ENCODE measurements around the gene ZNF618. TPM values are rescaled to one million over a fixed set of nuclear protein-coding genes. Genes with fewer than 3 reads are reported as not detected.

Gene ZNF618
- total and polyA plus RNA-seq, 5 experiments from 2014 or later: 0.47 to 1.1 (median 0.69) TPM

DNA sequence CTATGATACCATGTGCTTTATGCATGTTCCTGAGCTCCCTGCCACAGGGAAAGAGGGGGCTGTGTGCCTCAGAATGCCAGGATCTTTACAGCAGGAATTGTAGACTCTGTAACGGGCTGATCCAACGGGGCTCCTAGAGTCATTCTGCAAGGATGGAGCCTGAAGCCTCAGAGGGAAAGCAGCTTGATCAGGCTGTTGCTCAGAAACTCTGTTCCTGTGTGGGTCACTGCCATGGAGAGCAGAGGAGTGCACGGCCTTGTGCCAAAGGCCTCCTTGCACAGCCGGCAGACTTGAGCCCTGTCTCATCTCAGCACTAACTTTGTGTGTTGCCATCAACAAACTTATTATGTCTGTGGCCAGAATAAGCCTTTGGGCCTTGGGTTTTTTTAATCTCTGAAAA, 150.2 kb downstream of the ZNF618 start:
- H3K9me3 Mint-ChIP-seq: peaks cover 14 to 39% (median 27%) of the 10 kb centered on the region in 9 donors
- H3K27ac Mint-ChIP-seq: no peak overlapping the region
- H3K36me3 Mint-ChIP-seq: peaks cover 13 to 41% (median 17%) of the 10 kb centered on the region in 3 donors
- ATAC-seq: no peak
- peaks cover 0 to 8% (median 0%) of the 10 kb centered on the region in 5 donors for H3K27me3 Mint-ChIP-seq
- POLR2A ChIA-PET: no interaction called here
- H3K4me3 Mint-ChIP-seq: no peak overlapping the region
- DNase-seq: peak in 1 of 10 donors; percentile 19
- no peaks in the 10 kb centered on the region for H3K4me1 Mint-ChIP-seq

DNA sequence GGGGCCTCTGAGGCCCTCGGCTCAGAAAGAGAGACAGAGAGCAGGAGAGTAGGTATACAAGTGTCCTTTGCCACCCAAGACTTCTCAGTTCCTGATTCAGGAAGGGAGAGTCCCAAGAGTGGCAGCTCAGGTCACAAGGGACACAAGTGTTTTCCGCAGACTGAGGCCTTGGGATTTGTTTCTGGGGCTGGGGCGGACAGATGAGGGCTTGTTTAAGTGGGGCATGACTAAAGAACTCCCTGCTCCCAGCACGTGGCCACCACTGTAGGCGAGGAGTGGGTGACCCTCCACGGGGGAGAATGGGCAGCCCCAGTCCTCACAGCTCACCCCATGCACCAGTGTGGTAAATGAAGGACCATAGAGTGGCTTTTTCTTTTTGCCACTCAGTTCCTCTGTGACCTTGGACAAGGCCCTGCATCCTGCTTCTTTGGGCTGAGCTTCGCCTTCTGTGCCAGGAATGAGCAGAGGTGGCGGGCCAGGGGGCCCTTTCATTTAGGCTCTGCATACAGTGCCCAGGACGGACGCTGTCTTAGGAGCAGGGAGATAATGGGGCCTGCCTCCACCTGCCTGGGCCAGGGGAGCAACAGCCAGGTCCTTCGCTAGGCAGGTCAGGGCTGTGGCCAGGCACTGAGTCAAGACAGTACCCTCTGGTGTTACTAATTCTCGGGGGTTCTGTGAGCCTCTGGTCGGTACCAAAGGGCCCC, 151.2 kb downstream of the ZNF618 start:
- peaks cover 11 to 36% (median 17%) of the 10 kb centered on the region in 3 donors for H3K36me3 Mint-ChIP-seq
- no peak overlapping the region for H3K4me3 Mint-ChIP-seq
- ATAC-seq (no peak), DNase-seq (peak in 1 of 10 donors; percentile 56)
- peaks cover 14 to 33% (median 27%) of the 10 kb centered on the region in 9 donors for H3K9me3 Mint-ChIP-seq
- POLR2A ChIA-PET: no interaction called here
- peaks cover 0 to 8% (median 0%) of the 10 kb centered on the region in 5 donors for H3K27me3 Mint-ChIP-seq
- H3K27ac Mint-ChIP-seq: no peak overlapping the region
- no peaks in the 10 kb centered on the region for H3K4me1 Mint-ChIP-seq

DNA sequence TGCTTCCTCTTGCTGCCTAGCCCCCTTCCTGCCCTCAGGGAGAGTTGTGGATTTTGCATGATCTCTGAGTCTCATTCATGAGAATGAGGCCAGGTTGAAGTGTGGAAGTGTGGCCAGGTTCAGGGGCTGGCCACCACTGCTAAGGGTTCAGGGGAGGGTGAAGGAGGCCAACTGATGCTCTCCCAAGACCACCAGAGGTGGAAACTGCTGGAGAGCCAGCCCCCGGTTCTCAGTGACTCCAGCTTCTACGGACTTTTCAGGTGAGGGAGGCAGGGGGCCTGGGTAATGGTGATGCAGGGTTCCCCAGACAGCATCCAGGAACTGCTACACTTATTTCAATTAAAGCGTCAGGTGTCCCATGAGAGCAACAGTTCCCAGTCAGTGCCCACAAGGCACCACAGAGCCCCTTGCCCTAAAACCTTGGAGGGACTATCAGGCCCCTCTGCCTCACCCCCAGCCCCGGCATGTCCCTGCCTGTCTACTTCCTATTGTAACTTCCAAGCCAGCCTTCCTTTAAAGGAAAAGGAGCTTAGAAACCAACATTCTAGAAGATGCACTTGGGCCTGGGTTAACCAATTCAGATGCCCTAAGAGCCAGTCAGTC, 151.9 kb downstream of the ZNF618 start:
- H3K36me3 Mint-ChIP-seq: peaks cover 8 to 29% (median 17%) of the 10 kb centered on the region in 3 donors
- ATAC-seq (no peak), DNase-seq (no peak)
- peaks cover 0 to 8% (median 0%) of the 10 kb centered on the region in 5 donors for H3K27me3 Mint-ChIP-seq
- H3K4me3 Mint-ChIP-seq: no peak overlapping the region
- peaks cover 9 to 27% (median 21%) of the 10 kb centered on the region in 9 donors for H3K9me3 Mint-ChIP-seq
- POLR2A ChIA-PET: no interaction called here
- no peak overlapping the region for H3K27ac Mint-ChIP-seq
- H3K4me1 Mint-ChIP-seq: no peaks in the 10 kb centered on the region

DNA sequence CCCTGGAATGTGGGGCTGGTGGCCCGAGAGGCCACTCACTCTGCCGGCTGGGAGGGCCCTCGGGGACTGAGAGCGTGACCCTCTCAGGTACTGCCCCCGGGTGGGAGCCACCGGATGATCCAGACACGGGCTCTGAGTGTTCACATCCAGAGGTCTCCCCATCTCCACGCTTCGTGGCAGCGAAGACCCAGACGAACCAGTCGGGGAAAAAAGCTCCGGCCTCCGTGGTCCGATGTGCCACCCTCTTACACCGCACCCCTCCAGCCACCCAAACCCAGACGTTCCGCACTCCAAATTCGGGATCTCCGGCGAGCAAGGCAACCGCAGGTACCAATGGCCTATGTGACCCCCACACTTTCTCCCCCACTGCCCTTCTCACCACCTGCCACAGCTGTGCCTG, 152.5 kb downstream of the ZNF618 start:
- no peak for DNase-seq
- peaks cover 7 to 23% (median 17%) of the 10 kb centered on the region in 3 donors for H3K36me3 Mint-ChIP-seq
- no peak for ATAC-seq
- POLR2A ChIA-PET: no interaction called here
- peaks cover 0 to 8% (median 0%) of the 10 kb centered on the region in 5 donors for H3K27me3 Mint-ChIP-seq
- H3K27ac Mint-ChIP-seq: no peak overlapping the region
- H3K9me3 Mint-ChIP-seq: peaks cover 9 to 21% (median 17%) of the 10 kb centered on the region in 9 donors
- H3K4me1 Mint-ChIP-seq: no peaks in the 10 kb centered on the region
- H3K4me3 Mint-ChIP-seq: no peak overlapping the region

DNA sequence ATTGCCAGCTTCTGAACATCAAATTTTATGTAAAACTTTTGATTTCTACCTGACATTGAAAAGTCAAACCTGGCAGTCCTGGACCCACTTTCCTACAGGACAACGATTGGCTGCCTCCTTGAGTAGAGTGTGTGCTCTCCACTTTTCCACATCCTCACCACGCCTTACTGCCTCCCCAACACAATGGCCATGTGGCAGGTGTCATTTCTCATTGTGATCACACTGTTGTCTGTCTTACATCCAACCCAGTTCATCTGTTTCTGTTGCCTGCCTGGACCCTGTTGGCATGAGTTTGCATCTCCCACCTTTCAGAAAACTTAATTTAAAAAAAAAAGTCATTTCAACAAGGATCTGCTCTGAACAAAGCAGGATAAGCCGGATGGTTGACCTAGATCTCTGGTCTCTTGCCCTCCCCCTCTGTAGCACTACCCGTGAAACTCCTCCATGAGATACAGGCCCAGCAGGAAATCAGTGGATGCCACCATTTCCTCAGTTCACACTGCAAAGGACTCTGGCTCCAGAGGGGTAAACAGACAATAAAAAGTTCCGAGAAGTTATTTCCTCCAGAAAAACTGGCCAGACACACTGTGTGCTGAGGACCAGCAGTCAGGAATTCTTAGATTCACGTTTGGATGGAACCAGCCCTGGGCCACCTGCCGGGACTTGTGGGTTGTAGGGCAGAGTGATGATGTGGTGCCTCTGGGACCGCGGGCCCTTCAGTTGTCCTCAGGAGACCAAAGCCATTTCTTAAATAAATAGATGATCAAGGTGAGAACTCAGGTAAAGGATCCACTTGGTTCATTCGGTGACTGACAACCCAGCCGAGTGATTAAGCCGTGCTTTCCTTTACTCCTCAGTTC, 153.4 kb downstream of the ZNF618 start:
- H3K4me1 Mint-ChIP-seq: no peaks in the 10 kb centered on the region
- H3K9me3 Mint-ChIP-seq: peaks cover 2 to 12% (median 8%) of the 10 kb centered on the region in 9 donors
- no peak overlapping the region for H3K27ac Mint-ChIP-seq
- POLR2A ChIA-PET: no interaction called here
- H3K36me3 Mint-ChIP-seq: peaks cover 3 to 15% (median 14%) of the 10 kb centered on the region in 3 donors
- H3K4me3 Mint-ChIP-seq: no peak overlapping the region
- H3K27me3 Mint-ChIP-seq: peaks cover 0 to 5% (median 0%) of the 10 kb centered on the region in 5 donors
- DNase-seq: no peak
- ATAC-seq: no peak

DNA sequence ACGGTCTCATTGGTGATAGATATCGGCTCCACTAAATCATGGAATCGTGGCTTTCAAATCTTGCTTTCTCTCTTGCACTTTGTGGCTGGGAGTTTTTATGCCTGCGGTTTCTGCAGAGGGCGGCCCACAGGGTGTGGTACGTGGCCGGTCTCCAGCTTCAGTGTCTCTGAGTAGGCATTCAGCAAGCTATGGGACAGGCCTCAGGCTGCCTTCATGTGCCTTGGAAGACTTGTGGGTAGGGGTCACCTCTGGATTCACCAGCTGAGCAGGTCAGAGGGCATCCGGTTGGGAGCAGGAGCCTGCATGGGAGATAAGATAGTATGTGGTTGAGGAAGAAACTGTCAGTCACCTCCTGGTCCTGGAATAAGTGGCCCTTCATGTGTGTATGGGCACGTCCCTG, 154.3 kb downstream of the ZNF618 start:
- peaks cover 0 to 5% (median 0%) of the 10 kb centered on the region in 5 donors for H3K27me3 Mint-ChIP-seq
- peaks cover 0 to 5% (median 2%) of the 10 kb centered on the region in 9 donors for H3K9me3 Mint-ChIP-seq
- H3K27ac Mint-ChIP-seq: no peak overlapping the region
- POLR2A ChIA-PET: no interaction called here
- H3K36me3 Mint-ChIP-seq: peaks cover 0 to 9% (median 7%) of the 10 kb centered on the region in 3 donors
- ATAC-seq (no peak), DNase-seq (no peak)
- no peaks in the 10 kb centered on the region for H3K4me1 Mint-ChIP-seq
- no peak overlapping the region for H3K4me3 Mint-ChIP-seq

DNA sequence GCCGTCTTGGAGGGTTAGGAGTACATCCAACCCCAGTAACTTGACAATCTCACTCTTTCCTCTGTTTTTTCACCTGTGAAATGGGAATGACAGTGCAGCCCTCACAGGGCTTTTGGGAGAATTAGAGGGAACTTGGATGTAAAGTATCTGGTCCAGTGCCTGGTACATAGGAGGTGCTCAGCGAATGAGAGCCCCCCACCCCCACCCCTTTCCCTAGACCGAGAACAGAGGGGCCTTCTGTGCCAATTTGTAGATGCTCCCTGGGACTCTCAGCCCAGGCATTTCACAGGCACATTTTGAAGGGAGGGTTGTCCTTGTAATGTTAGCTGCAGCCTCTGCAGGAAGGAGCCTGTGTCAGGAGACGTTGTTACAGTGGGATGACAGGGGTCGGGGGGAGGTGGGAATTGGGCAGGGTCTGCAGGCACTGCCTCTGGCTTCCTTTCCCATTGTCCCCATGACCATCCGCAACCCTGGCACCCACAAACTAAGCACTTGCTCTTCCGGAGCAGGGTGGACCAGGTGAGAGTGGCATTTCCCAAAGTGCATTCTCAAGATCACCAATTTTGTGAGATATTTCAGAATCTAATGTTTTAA, 155.0 kb downstream of the ZNF618 start:
- Mint-ChIP-seq H3K27ac (no peak overlapping the region), H3K4me1 (peaks cover 0 to 2% (median 0%) of the 10 kb centered on the region in 4 donors), H3K4me3 (no peak overlapping the region), H3K36me3 (peaks cover 0 to 6% (median 0%) of the 10 kb centered on the region in 3 donors), H3K9me3 (no peaks in the 10 kb centered on the region), H3K27me3 (peaks cover 0 to 4% (median 0%) of the 10 kb centered on the region in 5 donors)
- ATAC-seq (no peak), DNase-seq (no peak)
- POLR2A ChIA-PET: no interaction called here

DNA sequence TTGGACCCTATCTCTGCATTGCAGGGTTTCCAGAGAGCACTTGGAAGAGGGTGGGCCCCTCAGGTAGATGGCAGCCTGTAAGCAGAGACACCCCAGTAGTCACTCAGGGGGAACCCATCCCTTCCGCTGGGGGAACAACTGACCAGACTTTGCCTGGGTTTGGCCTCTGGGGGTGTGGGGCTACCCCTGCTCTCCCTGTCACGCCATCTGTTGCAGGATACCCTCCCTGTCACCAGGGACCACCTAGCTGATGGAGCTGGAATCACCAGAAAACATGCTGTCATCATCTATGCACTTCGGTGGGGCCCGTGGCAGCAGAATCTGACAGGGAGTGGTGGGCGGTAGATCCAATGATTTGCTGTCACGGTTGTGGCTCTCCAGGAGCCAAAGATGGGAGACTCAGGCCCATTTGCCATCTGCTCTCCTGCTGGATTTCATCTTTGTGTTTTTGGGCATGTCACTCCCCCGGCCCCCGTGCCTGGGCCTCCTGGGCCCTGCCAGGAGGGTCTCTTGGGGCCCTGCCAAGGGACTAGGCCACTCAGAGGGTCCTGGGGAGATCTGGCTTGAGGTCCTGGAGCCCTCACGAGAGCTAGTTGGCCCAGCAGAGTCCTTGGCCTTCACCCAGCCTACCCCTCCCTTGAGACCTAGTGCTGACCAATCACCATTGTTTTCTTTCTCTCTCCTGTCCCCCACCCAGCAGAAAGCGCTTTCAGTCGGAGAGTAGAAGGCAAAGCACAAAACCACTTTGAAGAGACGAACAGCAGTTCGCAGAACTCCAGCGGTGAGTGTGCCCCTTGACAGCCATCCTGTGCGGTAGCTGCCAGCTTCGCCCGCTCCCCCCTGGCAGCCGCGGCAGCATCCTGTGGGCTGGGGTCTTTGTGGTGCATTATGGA, 156.1 kb downstream of the ZNF618 start:
- Mint-ChIP-seq H3K27me3 (peaks cover 0 to 3% (median 0%) of the 10 kb centered on the region in 5 donors), H3K27ac (no peak overlapping the region), H3K4me3 (no peak overlapping the region), H3K36me3 (peaks cover 0 to 8% (median 2%) of the 10 kb centered on the region in 3 donors), H3K9me3 (no peaks in the 10 kb centered on the region), H3K4me1 (peaks cover 0 to 2% (median 0%) of the 10 kb centered on the region in 4 donors)
- ATAC-seq (no peak), DNase-seq (no peak)
- POLR2A ChIA-PET: no interaction called here

DNA sequence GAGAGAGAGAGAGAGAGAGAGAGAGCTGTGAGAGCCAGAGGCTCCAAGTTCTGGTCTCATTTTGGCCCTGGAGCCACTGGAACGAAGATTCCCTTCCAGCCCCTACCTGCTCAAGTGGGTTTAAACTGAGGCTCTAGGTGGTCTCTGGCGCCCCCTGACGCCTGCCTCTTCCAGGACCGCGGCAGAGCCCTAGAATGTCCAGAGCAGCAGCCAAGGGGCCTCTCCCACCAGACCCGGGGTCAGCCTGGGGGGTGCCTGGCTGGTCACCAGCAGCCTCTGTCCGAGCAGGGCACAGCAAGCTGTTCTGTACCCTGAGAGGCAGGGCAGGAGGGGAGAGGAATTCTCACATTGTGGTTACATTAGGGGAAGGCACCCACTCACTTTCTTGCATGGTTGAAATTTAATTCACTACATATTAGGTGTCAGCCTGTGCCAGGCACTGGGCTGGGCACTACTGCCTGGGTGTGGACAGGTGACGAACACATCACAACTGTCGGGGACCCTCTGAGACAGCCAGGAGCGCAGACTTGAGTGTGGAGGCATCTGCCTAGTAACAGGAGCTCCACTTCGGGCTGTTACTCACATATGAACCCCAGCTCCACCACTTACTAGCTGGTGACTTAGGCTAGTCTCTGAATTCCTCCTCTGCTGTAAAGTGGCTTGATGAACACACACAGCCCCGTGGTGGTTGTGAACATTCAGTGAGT, 157.4 kb downstream of the ZNF618 start:
- Mint-ChIP-seq H3K27me3 (peaks cover 0 to 3% (median 0%) of the 10 kb centered on the region in 5 donors), H3K4me1 (peaks cover 0 to 2% (median 0%) of the 10 kb centered on the region in 4 donors), H3K4me3 (no peak overlapping the region), H3K9me3 (no peaks in the 10 kb centered on the region), H3K36me3 (peaks cover 0 to 8% (median 3%) of the 10 kb centered on the region in 3 donors), H3K27ac (no peak overlapping the region)
- no peak for ATAC-seq
- POLR2A ChIA-PET: no interaction called here
- DNase-seq: no peak

DNA sequence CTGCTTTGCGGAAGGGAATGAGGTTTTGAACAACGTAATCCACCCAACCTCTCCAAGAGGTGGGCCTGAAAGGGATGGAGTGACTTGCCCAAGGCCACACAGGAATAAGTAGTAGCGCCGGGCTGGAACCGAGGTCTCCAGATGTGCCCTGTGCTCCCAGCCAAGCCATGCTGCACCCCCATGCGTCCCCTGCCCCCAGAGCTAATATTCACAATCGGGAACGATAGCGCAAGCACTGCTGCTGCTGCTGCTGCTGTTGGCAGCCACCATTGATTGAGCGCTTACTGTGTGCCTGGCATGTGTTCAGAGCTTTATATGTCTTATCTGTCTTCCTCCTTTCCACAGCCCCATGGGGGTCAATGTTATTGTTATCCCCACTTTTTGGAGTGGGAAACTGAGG, 158.1 kb downstream of the ZNF618 start:
- POLR2A ChIA-PET: no interaction called here
- Mint-ChIP-seq H3K4me3 (no peak overlapping the region), H3K27ac (no peak overlapping the region), H3K36me3 (peaks cover 0 to 8% (median 3%) of the 10 kb centered on the region in 3 donors), H3K4me1 (peaks cover 0 to 2% (median 0%) of the 10 kb centered on the region in 4 donors), H3K9me3 (no peaks in the 10 kb centered on the region), H3K27me3 (peaks cover 0 to 3% (median 0%) of the 10 kb centered on the region in 5 donors)
- no peak for ATAC-seq
- no peak for DNase-seq

DNA sequence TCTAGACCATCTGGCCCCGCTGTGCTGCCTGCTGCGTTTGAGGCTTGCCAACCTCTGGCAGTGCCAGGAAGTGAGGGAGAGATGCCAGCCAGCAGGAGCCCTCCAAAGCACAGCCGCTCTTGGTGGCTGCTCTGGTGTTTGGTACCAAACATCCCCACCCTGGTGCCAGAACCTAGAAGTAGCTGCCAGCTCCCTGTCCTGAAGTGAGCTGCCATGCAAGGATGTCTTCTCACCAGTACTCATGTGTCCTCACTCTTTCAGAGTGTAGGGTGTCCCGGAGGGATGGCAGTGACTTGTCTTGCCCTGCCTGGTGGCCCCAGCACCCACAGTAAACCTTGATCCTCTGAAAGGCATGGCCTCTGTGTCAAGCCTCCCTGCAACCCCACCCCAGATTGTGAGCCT, 158.6 kb downstream of the ZNF618 start:
- no peak for ATAC-seq
- H3K9me3 Mint-ChIP-seq: no peaks in the 10 kb centered on the region
- no peak overlapping the region for H3K27ac Mint-ChIP-seq
- peaks cover 0 to 3% (median 0%) of the 10 kb centered on the region in 5 donors for H3K27me3 Mint-ChIP-seq
- H3K4me1 Mint-ChIP-seq: peaks cover 0 to 2% (median 0%) of the 10 kb centered on the region in 4 donors
- POLR2A ChIA-PET: no interaction called here
- H3K36me3 Mint-ChIP-seq: peaks cover 0 to 4% (median 3%) of the 10 kb centered on the region in 3 donors
- no peak overlapping the region for H3K4me3 Mint-ChIP-seq
- DNase-seq: no peak

All from naive thymus-derived CD8-positive, alpha-beta T cell (primary cell).